Loucy (cell line): ENCODE measurements around the gene CLMP.

Source experiments
- H2AFZ ChIP-seq: fragments of 200-600 bp; sonication (generic); 2 replicates; pipeline ENCODE4 v1.6.0; 2016; ENCODE audit warnings: antibody characterized with exemption, mild to moderate bottlenecking, low read length, moderate library complexity
- H3F3A ChIP-seq: fragments of 200-600 bp; 2 replicates; pipeline ENCODE4 v1.6.0; 2016; ENCODE audit warnings: antibody characterized with exemption, low read depth, mild to moderate bottlenecking
- H3K27me3 ChIP-seq: fragments of 200-600 bp; sonication (generic); 2 replicates; pipeline ENCODE4 v1.6.1; 2014; ENCODE audit warnings: low read length, mild to moderate bottlenecking; ENCODE audit not compliant: insufficient read depth, poor library complexity, severe bottlenecking
- H3K36me3 ChIP-seq: fragments of 200-600 bp; sonication (generic); 2 replicates; pipeline ENCODE4 v1.6.1; 2016; ENCODE audit warnings: low read length; ENCODE audit not compliant: insufficient read depth
- H3K4me1 ChIP-seq: fragments of 200-600 bp; sonication (generic); 2 replicates; pipeline ENCODE4 v1.5.1; 2014; ENCODE audit warnings: low read length, mild to moderate bottlenecking; ENCODE audit not compliant: insufficient read depth, poor library complexity, severe bottlenecking
- H3K4me2 ChIP-seq: fragments of 200-600 bp; sonication (generic); 2 replicates; pipeline ENCODE4 v1.6.0; 2014; ENCODE audit warnings: antibody characterized with exemption, low read length, low read depth, mild to moderate bottlenecking; ENCODE audit not compliant: poor library complexity, severe bottlenecking
- H3K4me3 ChIP-seq: fragments of 200-600 bp; sonication (generic); 2 replicates; pipeline ENCODE4 v1.5.1; 2014; ENCODE audit warnings: low read length, mild to moderate bottlenecking, mixed read lengths; ENCODE audit not compliant: poor library complexity, severe bottlenecking
- H3K79me2 ChIP-seq: fragments of 200-600 bp; sonication (generic); 2 replicates; pipeline ENCODE4 v1.6.1; 2014; ENCODE audit warnings: low read length; ENCODE audit not compliant: insufficient read depth
- H3K9ac ChIP-seq: fragments of 200-600 bp; sonication (generic); 2 replicates; pipeline ENCODE4 v1.6.0; 2014; ENCODE audit warnings: mild to moderate bottlenecking, low read depth, low read length, moderate library complexity; ENCODE audit not compliant: poor library complexity, severe bottlenecking
- H3K9me2 ChIP-seq: fragments of 200-600 bp; sonication (generic); replicated peaks from 2 replicates; pipeline ENCODE4 v1.6.1; 2016; ENCODE audit warnings: low read depth, low read length, mixed read lengths
- H3K9me3 ChIP-seq: fragments of 200-600 bp; sonication (generic); 2 replicates; pipeline ENCODE4 v1.6.1; 2014; ENCODE audit warnings: mild to moderate bottlenecking, antibody characterized with exemption, low read length, low read depth; ENCODE audit not compliant: insufficient read depth
- H4K20me1 ChIP-seq: fragments of 200-600 bp; sonication (generic); 2 replicates; pipeline ENCODE4 v1.6.0; 2014; ENCODE audit warnings: antibody characterized with exemption, low read length, mild to moderate bottlenecking; ENCODE audit not compliant: insufficient read depth, poor library complexity, severe bottlenecking
- EZH2phosphoT487 ChIP-seq: fragments of 200-600 bp; IDR thresholded peaks from 2 replicates; pipeline ENCODE4 v1.6.1; 2018; ENCODE audit warnings: antibody characterized with exemption, mild to moderate bottlenecking, moderate library complexity, borderline replicate concordance
- TF ChIP-seq, protein P1 (sequence below): fragments of 200-600 bp; sonication (generic); conservative IDR thresholded peaks from 2 replicates; pipeline ENCODE4 v1.5.1; 2014; ENCODE audit warnings: mild to moderate bottlenecking, antibody characterized with exemption, low read length

The CLMP gene

DNA sequence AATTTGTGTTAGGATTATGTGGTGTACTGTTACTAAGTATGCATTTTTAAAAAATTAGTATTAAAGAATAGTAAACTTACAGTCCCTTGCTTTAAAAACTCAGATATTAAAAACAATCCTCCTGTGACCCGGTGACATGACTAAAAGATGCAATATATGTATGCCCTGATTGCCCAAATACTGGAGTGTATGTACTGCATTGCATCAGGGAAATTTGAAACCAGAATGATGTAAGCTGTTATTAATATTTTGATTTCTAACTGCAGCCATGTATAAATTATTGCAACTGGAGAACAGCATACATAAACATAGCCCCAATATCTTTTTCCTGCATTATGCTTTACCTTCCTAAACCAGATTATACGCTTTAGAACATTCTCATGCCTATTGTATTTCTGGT lies 129.4 kb downstream of the CLMP start:
- Histone ChIP-seq H3K36me3 (peaks cover 8% of the 10 kb centered on the region), H3K4me2 (peak overlapping the region; percentile 90), H3K27me3 (peaks cover 12% of the 10 kb centered on the region), H2AFZ (no peak overlapping the region), H3K79me2 (peaks cover 51% of the 10 kb centered on the region), H3K4me3 (no peak overlapping the region), H3K4me1 (peaks cover 31% of the 10 kb centered on the region), H4K20me1 (peaks cover 12% of the 10 kb centered on the region), H3K9me3 (no peaks in the 10 kb centered on the region), H3F3A (no peaks in the 10 kb centered on the region), H3K9me2 (no peaks in the 10 kb centered on the region), H3K9ac (peak overlapping the region; percentile 7)
- TF ChIP-seq EZH2phosphoT487: no peak
- TF ChIP-seq, protein P1, sequence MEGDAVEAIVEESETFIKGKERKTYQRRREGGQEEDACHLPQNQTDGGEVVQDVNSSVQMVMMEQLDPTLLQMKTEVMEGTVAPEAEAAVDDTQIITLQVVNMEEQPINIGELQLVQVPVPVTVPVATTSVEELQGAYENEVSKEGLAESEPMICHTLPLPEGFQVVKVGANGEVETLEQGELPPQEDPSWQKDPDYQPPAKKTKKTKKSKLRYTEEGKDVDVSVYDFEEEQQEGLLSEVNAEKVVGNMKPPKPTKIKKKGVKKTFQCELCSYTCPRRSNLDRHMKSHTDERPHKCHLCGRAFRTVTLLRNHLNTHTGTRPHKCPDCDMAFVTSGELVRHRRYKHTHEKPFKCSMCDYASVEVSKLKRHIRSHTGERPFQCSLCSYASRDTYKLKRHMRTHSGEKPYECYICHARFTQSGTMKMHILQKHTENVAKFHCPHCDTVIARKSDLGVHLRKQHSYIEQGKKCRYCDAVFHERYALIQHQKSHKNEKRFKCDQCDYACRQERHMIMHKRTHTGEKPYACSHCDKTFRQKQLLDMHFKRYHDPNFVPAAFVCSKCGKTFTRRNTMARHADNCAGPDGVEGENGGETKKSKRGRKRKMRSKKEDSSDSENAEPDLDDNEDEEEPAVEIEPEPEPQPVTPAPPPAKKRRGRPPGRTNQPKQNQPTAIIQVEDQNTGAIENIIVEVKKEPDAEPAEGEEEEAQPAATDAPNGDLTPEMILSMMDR: no peak

DNA sequence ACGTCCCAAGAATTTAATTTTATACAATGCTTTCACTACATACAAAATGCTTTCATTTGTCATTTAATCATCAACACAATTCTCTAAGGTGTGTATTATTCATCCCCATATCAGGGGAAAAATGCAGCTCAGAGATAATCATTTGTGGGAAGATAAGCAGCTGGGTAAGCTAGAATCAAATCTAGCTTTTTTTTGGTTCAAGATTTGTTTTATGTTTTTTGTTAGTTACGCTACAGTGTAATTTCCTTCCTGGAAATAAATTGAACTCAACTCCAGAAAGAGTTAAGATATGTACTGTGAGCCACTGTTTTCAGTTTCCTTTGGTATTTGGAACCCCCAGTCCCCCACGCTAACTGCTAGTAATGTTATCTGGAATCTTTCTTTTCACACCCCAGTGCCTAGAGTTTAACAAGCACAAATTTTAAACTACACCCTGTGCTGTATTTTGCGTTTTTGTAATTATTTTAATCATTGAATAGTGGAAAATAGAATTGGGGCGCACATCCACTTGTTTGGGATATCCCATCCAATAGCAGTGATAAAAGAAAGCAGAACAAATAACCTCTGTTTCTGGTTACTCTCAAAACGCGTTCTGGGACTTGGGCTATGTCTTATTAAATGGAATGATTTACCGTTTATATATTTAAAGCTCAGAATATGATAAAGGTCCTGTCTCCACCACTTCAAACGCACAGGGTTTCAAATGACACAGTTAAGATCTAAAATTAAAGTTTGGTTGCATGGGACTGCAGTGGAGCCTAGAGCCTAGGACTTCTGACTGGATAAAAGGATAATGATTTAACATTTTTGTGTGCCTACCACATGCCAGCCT lies 131.0 kb downstream of the CLMP start:
- Histone ChIP-seq H3K79me2 (peaks cover 67% of the 10 kb centered on the region), H3K4me2 (peak overlapping the region; percentile 90), H3K9me3 (no peaks in the 10 kb centered on the region), H3F3A (no peaks in the 10 kb centered on the region), H3K4me1 (peaks cover 26% of the 10 kb centered on the region), H3K9me2 (no peaks in the 10 kb centered on the region), H4K20me1 (peaks cover 28% of the 10 kb centered on the region), H3K9ac (peak overlapping the region; percentile 100), H3K27me3 (peaks cover 14% of the 10 kb centered on the region), H2AFZ (no peak overlapping the region), H3K36me3 (peaks cover 24% of the 10 kb centered on the region), H3K4me3 (peak overlapping the region; percentile 90)
- TF ChIP-seq, protein P1: no peak
- no peak for TF ChIP-seq EZH2phosphoT487

DNA sequence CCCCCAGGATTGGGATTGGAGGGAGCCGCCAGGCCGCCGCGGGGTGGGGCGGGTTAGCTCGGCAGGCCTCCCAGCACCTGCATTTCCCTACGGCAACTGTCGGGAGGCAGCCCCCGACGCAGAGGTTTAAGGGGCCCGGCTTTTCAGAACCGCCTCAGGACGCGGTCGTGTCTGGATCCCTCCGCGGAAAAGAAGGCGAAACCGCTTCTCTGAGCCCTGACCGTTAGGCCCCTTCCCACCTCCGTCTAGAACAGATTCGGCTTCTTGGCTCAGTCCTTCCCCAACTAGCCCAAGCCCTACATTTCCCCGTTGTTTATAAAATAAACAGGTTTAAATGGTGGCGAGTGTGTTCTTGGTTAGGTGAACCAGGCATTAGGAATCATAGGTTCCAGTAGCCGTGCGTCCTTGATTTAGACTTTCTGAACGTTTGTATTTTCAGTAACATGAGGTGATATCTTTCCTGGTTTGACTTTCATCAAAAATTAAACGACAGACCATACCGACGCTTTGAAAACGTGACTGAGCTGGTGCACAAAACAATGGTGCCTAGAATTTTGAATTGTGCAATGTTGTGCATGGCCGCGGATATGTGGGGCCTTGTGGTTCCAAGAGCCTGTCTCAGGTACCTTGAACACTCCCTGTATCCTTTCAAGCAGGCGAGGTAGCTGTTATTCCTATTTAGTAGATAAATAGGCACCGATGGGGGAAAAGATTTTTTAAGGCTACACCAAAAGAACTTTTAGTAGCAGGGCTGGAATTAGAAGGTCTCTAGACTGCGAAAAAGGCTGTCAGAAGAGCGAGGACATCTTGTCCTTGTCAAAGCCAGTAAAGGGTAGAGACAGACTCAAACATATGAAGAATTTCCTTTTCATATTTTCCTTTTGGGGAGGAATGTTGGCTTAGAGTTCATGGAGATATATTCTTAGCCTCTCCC lies 131.9 kb downstream of the CLMP start:
- Histone ChIP-seq H3K36me3 (peaks cover 33% of the 10 kb centered on the region), H3K4me2 (peak overlapping the region; percentile 90), H3K27me3 (peaks cover 14% of the 10 kb centered on the region), H3K4me1 (peaks cover 35% of the 10 kb centered on the region), H3K9ac (peak overlapping the region; percentile 100), H3F3A (no peaks in the 10 kb centered on the region), H3K9me2 (no peaks in the 10 kb centered on the region), H3K9me3 (no peaks in the 10 kb centered on the region), H2AFZ (peak overlapping the region; percentile 32), H4K20me1 (peaks cover 37% of the 10 kb centered on the region), H3K4me3 (peak overlapping the region; percentile 90), H3K79me2 (peaks cover 76% of the 10 kb centered on the region)
- no peak for TF ChIP-seq EZH2phosphoT487
- TF ChIP-seq, protein P1: no peak
